HG02763 (cell line): ENCODE measurements around the gene PDE6A.

ENCODE experiments used
- ATAC-seq: cut with Tn5 transposase; IDR thresholded peaks from one replicate; pipeline ENCODE4 v1.9.1; 2021; ENCODE audit warnings: mild to moderate bottlenecking, moderate library complexity; ENCODE audit not compliant: unreplicated experiment

The PDE6A gene

GRCh38 chr5:149840226-149840825 is 104.3 kb downstream of the PDE6A start:
- ATAC-seq: no peak

GRCh38 chr5:149839761-149840160 is 104.8 kb downstream of the PDE6A start:
- ATAC-seq: no peak

GRCh38 chr5:149838881-149839739 is 105.5 kb downstream of the PDE6A start:
- no peak for ATAC-seq

- no peak for ATAC-seq
Measured at GRCh38 chr5:149837680-149838269, 106.8 kb downstream of the PDE6A start.

- no peak for ATAC-seq
Measured at GRCh38 chr5:149836451-149837139, 108.0 kb downstream of the PDE6A start.

GRCh38 chr5:149834246-149834855 is 110.2 kb downstream of the PDE6A start:
- ATAC-seq: no peak

GRCh38 chr5:149833116-149833827 is 111.3 kb downstream of the PDE6A start:
- no peak for ATAC-seq

- no peak for ATAC-seq
Measured at GRCh38 chr5:149832636-149833035, 112.0 kb downstream of the PDE6A start.

- peak; percentile 86 for ATAC-seq
Measured at GRCh38 chr5:149831492-149831891, 113.1 kb downstream of the PDE6A start.

GRCh38 chr5:149830579-149830978 is 114.0 kb downstream of the PDE6A start:
- ATAC-seq: no peak

- no peak for ATAC-seq
Measured at GRCh38 chr5:149829954-149830353, 114.6 kb downstream of the PDE6A start.

- peak; percentile 49 for ATAC-seq
Measured at GRCh38 chr5:149828161-149829011, 116.2 kb downstream of the PDE6A start.

GRCh38 chr5:149827546-149827945 is 117.0 kb downstream of the PDE6A start:
- ATAC-seq: no peak

- ATAC-seq: no peak
Measured at GRCh38 chr5:149827086-149827485, 117.5 kb downstream of the PDE6A start.

GRCh38 chr5:149826574-149826973 is 118.0 kb downstream of the PDE6A start:
- no peak for ATAC-seq

GRCh38 chr5:149824846-149825245 is 119.7 kb downstream of the PDE6A start:
- no peak for ATAC-seq

- ATAC-seq: no peak
Measured at GRCh38 chr5:149824120-149824519, 120.5 kb downstream of the PDE6A start.

- ATAC-seq: no peak
Measured at GRCh38 chr5:149823375-149823774, 121.2 kb downstream of the PDE6A start.

- ATAC-seq: no peak
Measured at GRCh38 chr5:149822301-149822700, 122.3 kb downstream of the PDE6A start.
